BE2C (cell line): Measurements from ENCODE around the gene EFNA5.

Source experiments
- DNase-seq: peaks from one replicate; pipeline ENCODE4 v3.0.0-alpha.2; 2020
- H3K27me3 ChIP-seq: fragments of 250-450 bp; sonication (Bioruptor Pico); 2 replicates; pipeline ENCODE4 v1.5.1; 2020; ENCODE audit warnings: mild to moderate bottlenecking
- H3K36me3 ChIP-seq: fragments of 250-450 bp; sonication (Bioruptor Pico); 2 replicates; pipeline ENCODE4 v1.5.1; 2020; ENCODE audit warnings: mild to moderate bottlenecking
- H3K4me1 ChIP-seq: fragments of 250-450 bp; sonication (Bioruptor Pico); 2 replicates; pipeline ENCODE4 v1.5.1; 2020
- H3K4me3 ChIP-seq: 2 replicates; pipeline ENCODE4 v1.5.1; 2011; ENCODE audit warnings: low read depth, low read length
- H3K9me3 ChIP-seq: fragments of 250-450 bp; sonication (Bioruptor Pico); 2 replicates; pipeline ENCODE4 v1.5.1; 2020
- TF ChIP-seq, protein P1 (sequence below): IDR thresholded peaks from 2 replicates; pipeline ENCODE4 v1.5.1; 2012; ENCODE audit warnings: mild to moderate bottlenecking, low read depth, low read length

Gene EFNA5

DNA sequence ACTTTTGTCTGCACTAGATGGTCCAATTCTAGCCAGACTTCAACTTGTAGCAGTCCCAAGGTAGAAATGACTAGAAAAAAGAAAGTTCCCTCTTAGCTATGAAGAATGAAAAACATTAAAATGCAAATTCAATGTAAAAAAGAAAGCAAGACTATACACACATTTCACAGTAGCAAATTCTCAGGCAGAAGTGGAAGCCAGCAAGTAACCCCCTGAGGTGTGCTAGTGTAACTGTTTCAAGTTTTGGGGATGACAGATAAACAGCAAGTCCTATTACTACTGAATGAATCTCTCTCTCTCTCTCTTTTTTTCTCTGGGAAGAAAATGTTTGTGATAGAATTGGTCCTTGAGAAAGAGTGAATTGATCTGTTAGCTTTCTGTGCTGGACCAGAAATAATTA lies 185.6 kb downstream of the EFNA5 start:
- H3K36me3 ChIP-seq: no peaks in the 10 kb centered on the region
- TF ChIP-seq, protein P1, sequence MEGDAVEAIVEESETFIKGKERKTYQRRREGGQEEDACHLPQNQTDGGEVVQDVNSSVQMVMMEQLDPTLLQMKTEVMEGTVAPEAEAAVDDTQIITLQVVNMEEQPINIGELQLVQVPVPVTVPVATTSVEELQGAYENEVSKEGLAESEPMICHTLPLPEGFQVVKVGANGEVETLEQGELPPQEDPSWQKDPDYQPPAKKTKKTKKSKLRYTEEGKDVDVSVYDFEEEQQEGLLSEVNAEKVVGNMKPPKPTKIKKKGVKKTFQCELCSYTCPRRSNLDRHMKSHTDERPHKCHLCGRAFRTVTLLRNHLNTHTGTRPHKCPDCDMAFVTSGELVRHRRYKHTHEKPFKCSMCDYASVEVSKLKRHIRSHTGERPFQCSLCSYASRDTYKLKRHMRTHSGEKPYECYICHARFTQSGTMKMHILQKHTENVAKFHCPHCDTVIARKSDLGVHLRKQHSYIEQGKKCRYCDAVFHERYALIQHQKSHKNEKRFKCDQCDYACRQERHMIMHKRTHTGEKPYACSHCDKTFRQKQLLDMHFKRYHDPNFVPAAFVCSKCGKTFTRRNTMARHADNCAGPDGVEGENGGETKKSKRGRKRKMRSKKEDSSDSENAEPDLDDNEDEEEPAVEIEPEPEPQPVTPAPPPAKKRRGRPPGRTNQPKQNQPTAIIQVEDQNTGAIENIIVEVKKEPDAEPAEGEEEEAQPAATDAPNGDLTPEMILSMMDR: no peak
- peaks cover 6% of the 10 kb centered on the region; the same call in 1 of the 2 replicates for H3K4me1 ChIP-seq
- H3K9me3 ChIP-seq: no peaks in the 10 kb centered on the region
- no peaks in the 10 kb centered on the region for H3K27me3 ChIP-seq
- no peak overlapping the region for H3K4me3 ChIP-seq
- DNase-seq: no peak

DNA sequence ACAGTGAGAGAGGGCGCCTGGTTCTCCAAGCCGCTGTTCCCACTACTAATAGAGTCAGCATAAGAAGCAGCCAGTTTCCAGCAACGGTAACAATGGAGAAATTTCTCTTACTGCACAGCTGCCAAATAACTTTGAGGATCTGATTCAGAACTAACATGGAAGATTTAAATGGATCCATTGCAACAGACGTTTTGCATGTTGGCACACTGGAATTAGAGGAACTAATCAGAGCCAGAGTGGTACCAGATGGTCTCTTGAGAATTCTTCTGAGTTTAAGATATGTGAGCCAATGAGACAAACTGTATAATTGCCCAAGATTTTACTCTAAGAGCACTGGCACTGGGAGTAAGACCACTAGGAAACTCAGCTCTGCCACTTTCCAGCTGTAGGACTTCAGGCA lies 186.5 kb downstream of the EFNA5 start:
- H3K9me3 ChIP-seq: no peaks in the 10 kb centered on the region
- peaks cover 6% of the 10 kb centered on the region; the same call in 1 of the 2 replicates for H3K4me1 ChIP-seq
- H3K36me3 ChIP-seq: no peaks in the 10 kb centered on the region
- no peak overlapping the region for H3K4me3 ChIP-seq
- no peaks in the 10 kb centered on the region for H3K27me3 ChIP-seq
- DNase-seq: no peak
- TF ChIP-seq, protein P1: no peak

DNA sequence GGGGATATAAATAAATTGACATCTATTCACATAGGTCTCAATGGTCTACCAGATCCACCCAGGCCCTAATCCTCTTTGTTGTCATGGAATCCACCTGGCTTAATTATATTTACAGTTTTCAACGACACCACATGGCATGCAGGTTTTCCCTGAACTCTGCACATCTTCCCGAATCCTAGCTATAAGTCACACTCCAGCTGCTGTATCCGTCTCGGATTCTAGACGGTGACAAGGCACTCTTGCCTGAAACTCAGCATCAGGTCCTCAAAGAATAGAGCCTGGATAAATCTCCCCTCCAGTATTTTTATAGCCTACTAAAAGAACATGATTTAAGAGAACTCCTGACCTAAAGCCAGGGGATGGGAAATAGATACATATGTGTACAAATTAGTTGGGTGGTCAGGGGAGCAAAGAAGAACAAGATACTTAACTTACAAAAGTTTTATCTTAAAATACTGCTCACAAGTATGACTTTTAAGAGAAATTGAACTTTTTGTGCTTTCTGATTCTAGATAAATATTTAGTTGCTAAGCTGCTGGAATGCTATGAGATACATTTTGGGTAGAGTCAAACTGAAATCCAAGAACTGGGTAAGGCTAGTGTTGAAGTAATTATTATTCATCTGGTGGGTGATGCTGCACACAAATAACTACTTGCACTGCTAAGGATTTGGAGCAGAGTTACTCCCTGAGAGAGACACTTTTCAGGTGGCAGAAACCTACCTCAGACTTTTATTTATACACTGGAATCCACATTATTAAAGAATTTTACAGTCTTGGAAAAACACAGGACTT lies 187.3 kb downstream of the EFNA5 start:
- no peak for DNase-seq
- H3K4me1 ChIP-seq: peaks cover 6% of the 10 kb centered on the region; the same call in 1 of the 2 replicates
- H3K9me3 ChIP-seq: no peaks in the 10 kb centered on the region

DNA sequence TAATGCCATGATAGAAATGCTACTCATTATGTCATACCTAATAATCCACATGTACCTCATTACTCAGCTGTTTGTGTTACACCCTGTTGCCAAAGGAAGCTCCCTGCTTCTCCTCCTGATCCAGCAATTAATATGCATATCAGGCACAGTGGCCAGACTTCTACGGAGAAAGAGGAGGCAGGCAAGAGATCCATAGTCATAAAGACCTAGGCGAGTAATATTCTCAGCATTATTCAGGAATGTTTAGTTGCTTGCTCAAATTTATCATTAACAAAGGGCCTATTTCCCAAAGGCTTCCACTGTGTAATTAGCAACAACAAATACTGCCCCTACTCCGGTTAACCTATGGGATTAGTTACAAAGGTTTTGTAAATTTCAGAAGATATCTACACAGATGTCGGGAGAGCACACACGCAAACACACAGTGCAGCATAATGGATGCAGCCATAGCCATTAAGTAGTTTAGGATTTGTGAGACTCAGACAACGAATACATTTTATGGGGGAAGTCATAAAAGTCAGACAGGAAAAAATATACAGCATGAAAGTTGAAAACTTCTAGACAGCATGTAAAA lies 192.6 kb downstream of the EFNA5 start:
- TF ChIP-seq, protein P1: no peak
- Histone ChIP-seq H3K4me1 (peaks cover 4% of the 10 kb centered on the region; the same call in 1 of the 2 replicates), H3K36me3 (no peaks in the 10 kb centered on the region), H3K27me3 (no peaks in the 10 kb centered on the region), H3K9me3 (no peaks in the 10 kb centered on the region), H3K4me3 (no peak overlapping the region)
- no peak for DNase-seq

More for the DNA sequence above, 187.3 kb downstream of the EFNA5 start:
- H3K36me3 ChIP-seq: no peaks in the 10 kb centered on the region
- TF ChIP-seq, protein P1: no peak
- H3K27me3 ChIP-seq: no peaks in the 10 kb centered on the region
- H3K4me3 ChIP-seq: no peak overlapping the region

DNA sequence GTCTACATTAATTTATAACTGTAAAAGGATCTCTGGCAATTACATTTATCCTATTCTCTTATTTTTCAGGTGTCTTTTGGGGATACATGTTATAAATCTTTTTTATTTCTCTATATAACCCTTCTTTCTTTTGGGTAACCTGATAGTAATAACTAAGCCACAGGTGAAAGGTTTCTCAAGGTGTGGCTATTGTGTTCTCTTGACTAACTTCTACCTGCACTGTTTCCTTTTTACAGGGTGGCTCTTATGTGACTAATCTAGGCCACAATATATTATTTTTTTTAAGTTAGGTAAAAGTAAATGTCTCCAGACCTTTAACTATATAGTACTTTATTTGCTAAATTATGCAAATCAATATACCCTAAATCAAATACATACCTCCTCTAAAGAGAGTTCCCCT lies 193.2 kb downstream of the EFNA5 start:
- H3K4me1 ChIP-seq: peaks cover 5% of the 10 kb centered on the region
- TF ChIP-seq, protein P1: no peak

DNA sequence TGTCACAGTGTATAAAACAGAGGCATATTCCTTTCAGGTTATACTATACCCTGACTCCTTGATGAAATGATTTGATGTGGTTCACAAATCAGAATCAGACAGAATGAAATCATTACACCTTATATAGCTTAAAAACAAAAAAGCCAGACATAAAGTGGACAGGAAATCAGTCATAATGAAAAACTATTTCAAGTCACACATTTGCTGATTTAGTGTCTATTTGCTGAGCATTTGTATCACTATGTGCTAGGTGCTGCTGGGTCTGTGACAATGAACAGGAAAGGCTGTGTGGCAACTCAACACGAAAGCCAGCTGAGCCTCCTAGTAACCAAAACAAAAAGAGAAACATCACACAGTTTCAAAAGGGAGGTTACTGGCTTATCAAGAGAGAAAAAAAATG lies 194.0 kb downstream of the EFNA5 start:
- H3K9me3 ChIP-seq: no peaks in the 10 kb centered on the region
- peaks cover 8% of the 10 kb centered on the region for H3K4me1 ChIP-seq
- no peaks in the 10 kb centered on the region for H3K36me3 ChIP-seq
- H3K27me3 ChIP-seq: no peaks in the 10 kb centered on the region
- TF ChIP-seq, protein P1: no peak
- no peak for DNase-seq
- no peak overlapping the region for H3K4me3 ChIP-seq

More for the DNA sequence above, 193.2 kb downstream of the EFNA5 start:
- no peak overlapping the region for H3K4me3 ChIP-seq
- no peaks in the 10 kb centered on the region for H3K36me3 ChIP-seq
- H3K9me3 ChIP-seq: no peaks in the 10 kb centered on the region
- no peak for DNase-seq
- no peaks in the 10 kb centered on the region for H3K27me3 ChIP-seq
